Vagina (tissue), 2 donors: Measurements from ENCODE around the gene HIGD2A.

ENCODE experiments used
- POLR2A ChIP-seq, 2 donors: fragments of 450-650 bp; IDR thresholded peaks; one replicate each; pipeline ENCODE4 v1.6.1; 2017; ENCODE audit warnings: antibody characterized with exemption in 2 of 2, mild to moderate bottlenecking in 2 of 2, moderate library complexity in 2 of 2
- TF ChIP-seq, protein P1 (sequence below), 3 experiments: fragments of 450-650 bp in 2 of 3; fragments of 200-600 bp in 1 of 3; sonication (generic) in 1 of 3; IDR thresholded peaks; one replicate each; pipeline ENCODE4 v1.5.1; 2017 to 2019; ENCODE audit warnings: antibody characterized with exemption in 3 of 3, mild to moderate bottlenecking in 2 of 3, moderate library complexity in 2 of 3

GRCh38 chr5:176352116-176352878 lies 36.3 kb upstream of the HIGD2A start:
- TF ChIP-seq POLR2A (IDR thresholded peaks at IDR 0.05) = no peak
- TF ChIP-seq, protein P1, sequence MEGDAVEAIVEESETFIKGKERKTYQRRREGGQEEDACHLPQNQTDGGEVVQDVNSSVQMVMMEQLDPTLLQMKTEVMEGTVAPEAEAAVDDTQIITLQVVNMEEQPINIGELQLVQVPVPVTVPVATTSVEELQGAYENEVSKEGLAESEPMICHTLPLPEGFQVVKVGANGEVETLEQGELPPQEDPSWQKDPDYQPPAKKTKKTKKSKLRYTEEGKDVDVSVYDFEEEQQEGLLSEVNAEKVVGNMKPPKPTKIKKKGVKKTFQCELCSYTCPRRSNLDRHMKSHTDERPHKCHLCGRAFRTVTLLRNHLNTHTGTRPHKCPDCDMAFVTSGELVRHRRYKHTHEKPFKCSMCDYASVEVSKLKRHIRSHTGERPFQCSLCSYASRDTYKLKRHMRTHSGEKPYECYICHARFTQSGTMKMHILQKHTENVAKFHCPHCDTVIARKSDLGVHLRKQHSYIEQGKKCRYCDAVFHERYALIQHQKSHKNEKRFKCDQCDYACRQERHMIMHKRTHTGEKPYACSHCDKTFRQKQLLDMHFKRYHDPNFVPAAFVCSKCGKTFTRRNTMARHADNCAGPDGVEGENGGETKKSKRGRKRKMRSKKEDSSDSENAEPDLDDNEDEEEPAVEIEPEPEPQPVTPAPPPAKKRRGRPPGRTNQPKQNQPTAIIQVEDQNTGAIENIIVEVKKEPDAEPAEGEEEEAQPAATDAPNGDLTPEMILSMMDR (IDR thresholded peaks at IDR 0.05) = no peak
